DOHH2 (cell line): ENCODE measurements around the gene GPR33.

ENCODE experiments used
- CTCF ChIP-seq: fragments of 200-600 bp; sonication (generic); IDR thresholded peaks from one replicate; pipeline ENCODE4 v1.5.1; 2014; ENCODE audit warnings: antibody characterized with exemption, mild to moderate bottlenecking, low read depth, low read length; ENCODE audit not compliant: poor library complexity, severe bottlenecking
- EZH2phosphoT487 ChIP-seq: fragments of 200-600 bp; sonication (generic); IDR thresholded peaks from 2 replicates; pipeline ENCODE4 v1.6.1; 2017; ENCODE audit warnings: borderline replicate concordance, mild to moderate bottlenecking, antibody characterized with exemption, low read length, moderate library complexity, mixed read lengths

DNA sequence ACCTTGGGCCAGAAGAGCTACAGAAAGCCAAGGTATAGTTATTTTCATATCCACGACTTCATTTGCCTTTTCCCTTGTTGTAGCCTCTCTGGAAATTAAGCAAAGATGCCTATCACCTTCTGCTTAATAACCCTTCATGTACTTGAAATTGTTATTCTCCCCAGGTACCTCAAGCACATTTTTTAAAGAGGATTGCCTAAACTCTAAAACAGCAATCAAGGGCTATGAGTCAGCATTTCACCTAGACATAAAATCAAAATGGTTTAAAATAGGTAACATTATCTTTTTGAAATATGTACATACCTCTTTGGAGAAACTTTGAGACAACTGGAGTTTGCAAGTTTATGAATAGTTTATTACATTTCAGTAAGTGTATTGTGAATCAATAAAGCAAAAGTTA, 42.1 kb downstream of the GPR33 start:
- no peak for TF ChIP-seq CTCF
- no peak for TF ChIP-seq EZH2phosphoT487
